MM.1S (cell line): Measurements from ENCODE around the gene PLCH2.

ENCODE experiments used
- DNase-seq: peaks from one replicate; pipeline ENCODE4 v3.0.0-alpha.2; 2015
- H2AFZ ChIP-seq: fragments of 300-600 bp; sonication (generic); 2 replicates; pipeline ENCODE4 v1.6.0; 2016; ENCODE audit warnings: antibody characterized with exemption, low read length
- H3F3A ChIP-seq: fragments of 300-600 bp; sonication (generic); 2 replicates; pipeline ENCODE4 v1.6.1; 2016; ENCODE audit warnings: mild to moderate bottlenecking, antibody characterized with exemption, low read length, moderate library complexity, mixed read lengths; ENCODE audit not compliant: insufficient read depth
- H3K27ac ChIP-seq: fragments of 300-600 bp; sonication (generic); 2 replicates; pipeline ENCODE4 v1.5.1; 2016; ENCODE audit warnings: mild to moderate bottlenecking, low read length
- H3K27me3 ChIP-seq: fragments of 300-600 bp; sonication (generic); replicated peaks from 2 replicates; pipeline ENCODE4 v1.6.0; 2016; ENCODE audit warnings: low read length; ENCODE audit not compliant: insufficient read depth
- H3K36me3 ChIP-seq: fragments of 300-600 bp; sonication (generic); replicated peaks from 2 replicates; pipeline ENCODE4 v1.6.1; 2016; ENCODE audit warnings: mild to moderate bottlenecking, low read length, mixed read lengths; ENCODE audit not compliant: insufficient read depth
- H3K4me1 ChIP-seq: fragments of 300-600 bp; sonication (generic); 2 replicates; pipeline ENCODE4 v1.6.1; 2016; ENCODE audit warnings: low read length, mixed read lengths
- H3K4me2 ChIP-seq: fragments of 300-600 bp; sonication (generic); 2 replicates; pipeline ENCODE4 v1.6.0; 2016; ENCODE audit warnings: low read depth, low read length
- H3K4me3 ChIP-seq: fragments of 300-600 bp; sonication (generic); 2 replicates; pipeline ENCODE4 v1.5.1; 2016; ENCODE audit warnings: low read length, mixed read lengths
- H3K79me2 ChIP-seq: fragments of 300-600 bp; sonication (generic); 2 replicates; pipeline ENCODE4 v1.6.1; 2016; ENCODE audit warnings: mixed run types, low read length, mixed read lengths
- H3K9ac ChIP-seq: fragments of 300-600 bp; sonication (generic); 2 replicates; pipeline ENCODE4 v1.6.1; 2016; ENCODE audit warnings: low read length, mixed read lengths
- H3K9me2 ChIP-seq: fragments of 300-600 bp; sonication (generic); replicated peaks from 2 replicates; pipeline ENCODE4 v1.6.1; 2016; ENCODE audit warnings: mild to moderate bottlenecking, low read length, mixed read lengths; ENCODE audit not compliant: insufficient read depth
- H3K9me3 ChIP-seq: fragments of 300-600 bp; sonication (generic); replicated peaks from 2 replicates; pipeline ENCODE4 v1.6.1; 2016; ENCODE audit warnings: mild to moderate bottlenecking, low read length, mixed read lengths; ENCODE audit not compliant: insufficient read depth
- H4K20me1 ChIP-seq: fragments of 300-600 bp; sonication (generic); 2 replicates; pipeline ENCODE4 v1.6.1; 2016; ENCODE audit warnings: mild to moderate bottlenecking, low read length, moderate library complexity, mixed read lengths; ENCODE audit not compliant: insufficient read depth
- CTCF ChIP-seq: fragments of 300-600 bp; sonication (generic); IDR thresholded peaks from 2 replicates; pipeline ENCODE4 v1.5.1; 2016; ENCODE audit warnings: antibody characterized with exemption, low read length, mixed read lengths
- EZH2 ChIP-seq: fragments of 300-600 bp; sonication (generic); optimal IDR thresholded peaks from 2 replicates; pipeline ENCODE3; 2017; ENCODE audit warnings: low read depth, mild to moderate bottlenecking, antibody characterized with exemption, low read length, mixed read lengths
- EZH2phosphoT487 ChIP-seq: fragments of 300-600 bp; sonication (generic); IDR thresholded peaks from 2 replicates; pipeline ENCODE4 v1.6.1; 2018; ENCODE audit warnings: antibody characterized with exemption, low read length

Gene PLCH2

GRCh38 chr1:2451741-2452140, 24.3 kb upstream of the PLCH2 start:
- no peak for TF ChIP-seq EZH2
- TF ChIP-seq CTCF = no peak
- Histone ChIP-seq H3K4me3 (no peak overlapping the region), H3K27me3 (peaks cover 93% of the 10 kb centered on the region), H3K9ac (no peak overlapping the region), H2AFZ (no peak overlapping the region), H3K9me3 (no peaks in the 10 kb centered on the region), H4K20me1 (no peaks in the 10 kb centered on the region), H3K4me2 (no peak overlapping the region), H3K4me1 (no peaks in the 10 kb centered on the region), H3K9me2 (no peaks in the 10 kb centered on the region), H3K79me2 (no peaks in the 10 kb centered on the region), H3K36me3 (no peaks in the 10 kb centered on the region), H3K27ac (no peak overlapping the region), H3F3A (no peaks in the 10 kb centered on the region)
- no peak for DNase-seq

GRCh38 chr1:2452201-2452931, 23.7 kb upstream of the PLCH2 start:
- Histone ChIP-seq H3K4me1 (no peaks in the 10 kb centered on the region), H3K36me3 (no peaks in the 10 kb centered on the region), H3K27ac (no peak overlapping the region), H3K27me3 (peaks cover 93% of the 10 kb centered on the region), H3K9ac (no peak overlapping the region), H3K9me3 (no peaks in the 10 kb centered on the region), H3K79me2 (no peaks in the 10 kb centered on the region), H3K4me3 (no peak overlapping the region), H3K4me2 (no peak overlapping the region), H2AFZ (no peak overlapping the region), H3F3A (no peaks in the 10 kb centered on the region), H3K9me2 (no peaks in the 10 kb centered on the region), H4K20me1 (no peaks in the 10 kb centered on the region)
- DNase-seq = no peak
- TF ChIP-seq EZH2 (no peak), EZH2phosphoT487 (no peak), CTCF (no peak)

- H3K4me3 ChIP-seq = no peak overlapping the region
- H3K9me3 ChIP-seq = no peaks in the 10 kb centered on the region
- H2AFZ ChIP-seq = no peak overlapping the region
- H3K4me2 ChIP-seq = no peak overlapping the region
- DNase-seq = no peak
- no peak overlapping the region for H3K27ac ChIP-seq
- H3K9ac ChIP-seq = no peak overlapping the region
- H3K27me3 ChIP-seq = peaks cover 93% of the 10 kb centered on the region
- H4K20me1 ChIP-seq = no peaks in the 10 kb centered on the region
- no peaks in the 10 kb centered on the region for H3K9me2 ChIP-seq
- H3K36me3 ChIP-seq = no peaks in the 10 kb centered on the region
- H3K79me2 ChIP-seq = no peaks in the 10 kb centered on the region
- no peak for TF ChIP-seq EZH2phosphoT487
- TF ChIP-seq EZH2 = no peak
- TF ChIP-seq CTCF = no peak
- H3F3A ChIP-seq = no peaks in the 10 kb centered on the region
- H3K4me1 ChIP-seq = no peaks in the 10 kb centered on the region
Observed at GRCh38 chr1:2452932-2453315, 23.2 kb upstream of the PLCH2 start.
